ENCODE results near the gene TMEM171.

Gene TMEM171

DNA sequence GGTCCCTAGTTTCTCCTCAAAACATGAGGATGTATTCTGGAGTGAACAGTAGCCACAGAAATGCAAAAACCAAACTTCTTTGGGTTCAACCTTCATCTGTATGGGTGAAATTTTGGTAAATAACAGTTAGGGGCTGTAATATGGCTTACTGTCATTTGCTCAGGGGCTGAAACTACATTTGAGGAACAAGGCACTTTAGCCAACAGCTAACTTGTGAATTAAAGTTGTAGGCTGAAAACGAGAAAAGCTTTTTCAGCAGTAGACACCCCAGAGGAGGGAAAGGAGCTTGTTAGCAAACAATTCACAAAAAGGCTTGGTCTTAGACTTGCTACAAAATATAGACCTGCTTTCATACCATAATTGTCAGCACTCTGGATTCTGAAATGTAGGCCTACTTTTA is 6.6 kb downstream of the TMEM171 start:
- H3K4me3 ChIP-seq (replicated peaks; ENCODE audit: low read depth, low read length): no peak overlapping the region
- TF ChIP-seq, protein P1, sequence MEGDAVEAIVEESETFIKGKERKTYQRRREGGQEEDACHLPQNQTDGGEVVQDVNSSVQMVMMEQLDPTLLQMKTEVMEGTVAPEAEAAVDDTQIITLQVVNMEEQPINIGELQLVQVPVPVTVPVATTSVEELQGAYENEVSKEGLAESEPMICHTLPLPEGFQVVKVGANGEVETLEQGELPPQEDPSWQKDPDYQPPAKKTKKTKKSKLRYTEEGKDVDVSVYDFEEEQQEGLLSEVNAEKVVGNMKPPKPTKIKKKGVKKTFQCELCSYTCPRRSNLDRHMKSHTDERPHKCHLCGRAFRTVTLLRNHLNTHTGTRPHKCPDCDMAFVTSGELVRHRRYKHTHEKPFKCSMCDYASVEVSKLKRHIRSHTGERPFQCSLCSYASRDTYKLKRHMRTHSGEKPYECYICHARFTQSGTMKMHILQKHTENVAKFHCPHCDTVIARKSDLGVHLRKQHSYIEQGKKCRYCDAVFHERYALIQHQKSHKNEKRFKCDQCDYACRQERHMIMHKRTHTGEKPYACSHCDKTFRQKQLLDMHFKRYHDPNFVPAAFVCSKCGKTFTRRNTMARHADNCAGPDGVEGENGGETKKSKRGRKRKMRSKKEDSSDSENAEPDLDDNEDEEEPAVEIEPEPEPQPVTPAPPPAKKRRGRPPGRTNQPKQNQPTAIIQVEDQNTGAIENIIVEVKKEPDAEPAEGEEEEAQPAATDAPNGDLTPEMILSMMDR (IDR thresholded peaks at IDR 0.05; ENCODE audit: low read length, missing control alignments): no peak

DNA sequence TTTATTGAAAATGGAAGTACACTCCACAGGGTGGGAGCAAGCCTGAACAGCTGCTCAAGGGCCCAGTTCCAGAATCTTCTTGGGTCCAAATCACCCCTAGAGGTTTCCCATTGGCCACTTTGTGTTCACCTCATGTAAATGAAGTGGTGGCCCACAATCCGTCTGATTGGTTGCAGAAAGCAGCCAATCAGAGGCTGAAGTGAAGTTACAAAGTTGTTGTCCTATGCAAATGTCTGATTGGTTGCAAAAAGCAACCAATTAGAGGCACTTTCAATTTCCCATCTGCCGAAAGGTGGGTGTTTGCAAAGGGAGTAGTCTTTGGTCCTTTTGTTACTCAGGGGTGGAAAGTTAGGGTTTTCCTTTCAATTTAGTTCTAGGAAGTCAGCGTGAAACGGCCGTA is 8.8 kb downstream of the TMEM171 start:
- no peak for DNase-seq (ENCODE audit: low read depth)

More for the DNA sequence above, 6.6 kb downstream of the TMEM171 start:
- DNase-seq (ENCODE audit: low read depth): no peak

DNA sequence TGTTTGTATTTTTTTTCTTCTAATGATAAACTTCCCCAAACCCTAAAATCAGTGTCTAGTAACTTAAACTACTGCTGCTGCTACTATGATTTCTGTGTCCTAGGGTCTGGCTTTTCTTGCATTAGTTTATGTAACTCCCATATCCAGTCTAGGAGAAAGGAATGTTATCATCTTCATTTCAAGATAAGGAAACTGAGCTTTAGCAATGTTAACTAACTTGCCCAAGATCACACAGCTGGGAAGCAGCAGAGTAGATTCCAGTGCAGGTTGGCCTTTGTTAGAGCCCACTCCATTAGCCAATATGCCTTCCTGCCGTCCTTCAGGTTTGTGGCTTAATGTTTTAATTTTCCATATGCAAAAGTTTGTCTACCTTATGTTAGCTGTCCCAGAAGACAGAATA is 10.4 kb downstream of the TMEM171 start:
- TF ChIP-seq, protein P1 (IDR thresholded peaks at IDR 0.05; ENCODE audit: low read length, missing control alignments): no peak

More for the DNA sequence above, 8.8 kb downstream of the TMEM171 start:
- H3K4me3 ChIP-seq (replicated peaks; ENCODE audit: low read depth, low read length): no peak overlapping the region
- TF ChIP-seq, protein P1 (IDR thresholded peaks at IDR 0.05; ENCODE audit: low read length, missing control alignments): no peak

DNA sequence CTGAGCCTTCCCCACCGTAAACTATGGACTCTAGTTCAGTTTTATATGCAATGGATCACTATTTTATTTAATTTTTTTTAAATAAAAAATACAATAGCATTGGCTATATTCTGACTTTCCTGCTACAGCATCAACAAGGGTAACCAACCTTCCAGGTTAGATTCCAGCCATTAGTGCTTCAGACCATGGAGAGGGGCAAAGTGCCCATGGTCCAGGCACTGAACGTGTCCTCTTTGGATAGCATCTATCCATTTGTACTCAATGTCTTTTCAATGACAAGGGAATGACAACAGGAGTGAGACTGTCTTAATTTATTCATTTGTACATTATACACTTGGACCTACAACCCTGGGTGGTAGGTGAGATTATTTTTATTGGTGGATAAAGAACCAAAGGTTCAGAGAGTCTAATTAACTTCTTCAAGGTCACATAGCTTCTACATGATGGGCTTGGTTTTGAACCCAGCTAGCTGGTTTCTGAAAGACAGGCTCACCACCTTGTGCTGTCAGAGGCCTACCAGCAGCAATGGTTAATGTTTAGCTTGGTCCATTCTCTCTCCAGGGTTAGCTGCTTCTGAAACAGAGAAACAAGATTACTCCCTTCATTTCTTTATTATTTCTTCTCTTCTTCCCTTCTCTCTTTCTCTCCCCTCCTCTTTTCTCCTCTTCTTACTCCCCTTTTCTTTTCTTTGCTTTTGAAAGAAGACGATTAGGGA is 11.5 kb downstream of the TMEM171 start:
- TF ChIP-seq, protein P1 (IDR thresholded peaks at IDR 0.05; ENCODE audit: low read length, missing control alignments): no peak
- no peak overlapping the region for H3K4me3 ChIP-seq (replicated peaks; ENCODE audit: low read depth, low read length)
- no peak for DNase-seq (ENCODE audit: low read depth)

More for the DNA sequence above, 10.4 kb downstream of the TMEM171 start:
- DNase-seq (ENCODE audit: low read depth): no peak
- H3K4me3 ChIP-seq (replicated peaks; ENCODE audit: low read depth, low read length): no peak overlapping the region

DNA sequence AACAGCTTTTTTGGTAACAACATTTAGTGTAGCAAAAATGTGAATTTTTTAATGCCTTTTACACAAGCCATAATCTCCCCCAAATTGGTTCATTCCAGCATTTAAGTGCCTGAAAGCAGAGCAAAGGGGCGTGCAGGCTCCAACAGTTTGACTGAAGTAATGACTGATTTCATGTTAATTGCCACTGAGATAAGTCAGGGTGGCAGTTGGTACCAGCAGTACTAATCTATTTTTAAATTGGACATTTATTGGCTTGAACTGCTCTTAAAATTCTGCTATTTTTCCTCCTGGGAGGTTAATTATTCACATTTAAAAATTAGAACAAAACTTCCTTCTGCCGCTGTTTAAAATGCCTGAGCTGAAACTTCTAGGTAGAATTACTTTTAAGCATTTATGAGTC is 12.4 kb downstream of the TMEM171 start:
- TF ChIP-seq, protein P1 (IDR thresholded peaks at IDR 0.05; ENCODE audit: low read length, missing control alignments): no peak
- no peak for DNase-seq (ENCODE audit: low read depth)
- no peak overlapping the region for H3K4me3 ChIP-seq (replicated peaks; ENCODE audit: low read depth, low read length)

DNA sequence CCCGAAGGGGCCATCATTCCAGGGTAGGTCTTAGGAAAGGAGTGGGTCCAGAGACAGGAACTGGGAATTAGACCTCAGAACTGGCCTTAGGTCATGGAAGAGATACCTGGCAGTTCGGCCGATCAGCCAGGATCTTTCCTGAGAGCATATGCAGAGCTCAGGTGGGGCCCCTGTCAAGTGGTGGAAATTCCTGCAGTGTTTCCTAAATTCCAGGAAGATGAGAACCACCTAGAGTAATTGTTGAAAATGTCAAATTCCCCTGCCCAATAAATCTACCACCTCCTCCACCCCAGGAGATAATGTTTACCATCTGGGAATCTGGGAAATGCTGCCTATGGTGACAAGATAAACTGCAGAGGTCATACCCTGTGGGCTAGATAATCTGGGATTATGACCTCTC is 14.6 kb downstream of the TMEM171 start:
- no peak for DNase-seq (ENCODE audit: low read depth)
- TF ChIP-seq, protein P1 (IDR thresholded peaks at IDR 0.05; ENCODE audit: low read length, missing control alignments): no peak
- no peak overlapping the region for H3K4me3 ChIP-seq (replicated peaks; ENCODE audit: low read depth, low read length)

Data from fibroblast of pulmonary artery (primary cell).